ENCODE results near the gene LRMDA.

GRCh38 chr10:75956624-75957023 is 525.2 kb downstream of the LRMDA start:
- TF ChIP-seq CTCF (conservative IDR thresholded peaks at IDR 0.05; ENCODE audit: low read length) (no peak), EZH2phosphoT487 (IDR thresholded peaks at IDR 0.05; ENCODE audit: borderline replicate concordance, low read depth, low read length) (no peak)

Measured in OCI-LY7 (cell line).